Psoas muscle (tissue), 8 donors: ENCODE results near the gene PIPOX. TPM values are rescaled to one million over a fixed set of nuclear protein-coding genes. Genes with fewer than 3 reads are reported as not detected.

Experiments used
- ATAC-seq, 4 donors: fragments of 200-7000 bp; cut with Tn5 transposase; one replicate each; pipeline ENCODE4 v1.9.1; 2020; ENCODE audit warnings: moderate library complexity in 3 of 4, mild to moderate bottlenecking in 2 of 4
- DNase-seq, 2 donors: peaks; one replicate each; pipeline ENCODE4 v3.0.0-alpha.2; 2020
- H3K27ac ChIP-seq: fragments of 200-600 bp; one replicate; pipeline ENCODE4 v1.8.0; 2022
- H3K27me3 ChIP-seq, 3 donors: fragments of 200-600 bp in 1 of 3; one replicate each; pipeline versions ENCODE4 v1.6.1 to v1.8.0; 2013 to 2022; ENCODE audit warnings: low read length in 2 of 3, mild to moderate bottlenecking in 2 of 3, moderate library complexity in 1 of 3; ENCODE audit not compliant: insufficient read depth in 3 of 3
- H3K36me3 ChIP-seq, 2 donors: fragments of 200-600 bp in 1 of 2; one replicate each; pipeline versions ENCODE4 v1.6.1 to v1.8.0; 2013 to 2022; ENCODE audit warnings: low read depth in 1 of 2, mild to moderate bottlenecking in 1 of 2, moderate library complexity in 1 of 2; ENCODE audit not compliant: insufficient read depth in 1 of 2
- H3K4me1 ChIP-seq: fragments of 200-600 bp; one replicate; pipeline ENCODE4 v1.8.0; 2022
- H3K4me3 ChIP-seq: fragments of 200-600 bp; one replicate; pipeline ENCODE4 v1.8.0; 2022; ENCODE audit warnings: mild to moderate bottlenecking
- H3K9me3 ChIP-seq: fragments of 200-600 bp; one replicate; pipeline ENCODE4 v1.8.0; 2022
- CTCF ChIP-seq: fragments of 200-600 bp; IDR thresholded peaks from one replicate; pipeline ENCODE4 v1.8.0; 2022; ENCODE audit warnings: antibody characterized with exemption
- WGBS, 3 donors: extraction: QIAGEN DNeasy Blood & Tissue Kit; methylation state at CpG; one replicate each; pipeline versions ENCODE4 v1.1.6 to v1.1.7; 2013; 5-methylcytosine and 5-hydroxymethylcytosine counted together
- intact Hi-C, 2 donors: fragments of 100-400 bp; cut with DNase I; formaldehyde crosslinking; loops; one replicate each; pipeline versions ENCODE4 v1.11.0 to v1.14.2; 2022
- polyA plus RNA-seq, 3 donors: library from polyadenylated mRNA; stranded (reverse); fragments of 200-250 nt; gene quantifications; one replicate each; pipeline ENCODE4 v1.2.3, GENCODE V29; 2013
- total RNA-seq, 4 donors: library from RNA; stranded (reverse); fragmentation: NEBNext Ultra II Directional in 2 of 4; extraction: Animal tissue kit (Norgen Biotek cat#: 25700) in 2 of 4; gene quantifications; one replicate each; pipeline versions ENCODE4 v1.2.1 to v1.2.4, GENCODE V29; 2021 to 2023
- donor health status: healthy with polysubstance abuse.
- donor health status: DM: no; HTN: no; CAD: no; lungs with moderate emphysema.
- donor health status: Bipolar disorder and iron deficiency.
- donor health status: healthy.
- donor health status: DM: yes; HTN: yes; CAD: no.
- donor health status: DM: no; HTN: no; CAD: no.
- donor health status: DM: no; HTN: no; CAD: no.
- donor health status: DM: yes; HTN: yes; CAD: no.

PIPOX gene
- total and polyA plus RNA-seq, 7 donors, result 0.17 to 3.6 (median 0.63) TPM; not detected in 1

DNA sequence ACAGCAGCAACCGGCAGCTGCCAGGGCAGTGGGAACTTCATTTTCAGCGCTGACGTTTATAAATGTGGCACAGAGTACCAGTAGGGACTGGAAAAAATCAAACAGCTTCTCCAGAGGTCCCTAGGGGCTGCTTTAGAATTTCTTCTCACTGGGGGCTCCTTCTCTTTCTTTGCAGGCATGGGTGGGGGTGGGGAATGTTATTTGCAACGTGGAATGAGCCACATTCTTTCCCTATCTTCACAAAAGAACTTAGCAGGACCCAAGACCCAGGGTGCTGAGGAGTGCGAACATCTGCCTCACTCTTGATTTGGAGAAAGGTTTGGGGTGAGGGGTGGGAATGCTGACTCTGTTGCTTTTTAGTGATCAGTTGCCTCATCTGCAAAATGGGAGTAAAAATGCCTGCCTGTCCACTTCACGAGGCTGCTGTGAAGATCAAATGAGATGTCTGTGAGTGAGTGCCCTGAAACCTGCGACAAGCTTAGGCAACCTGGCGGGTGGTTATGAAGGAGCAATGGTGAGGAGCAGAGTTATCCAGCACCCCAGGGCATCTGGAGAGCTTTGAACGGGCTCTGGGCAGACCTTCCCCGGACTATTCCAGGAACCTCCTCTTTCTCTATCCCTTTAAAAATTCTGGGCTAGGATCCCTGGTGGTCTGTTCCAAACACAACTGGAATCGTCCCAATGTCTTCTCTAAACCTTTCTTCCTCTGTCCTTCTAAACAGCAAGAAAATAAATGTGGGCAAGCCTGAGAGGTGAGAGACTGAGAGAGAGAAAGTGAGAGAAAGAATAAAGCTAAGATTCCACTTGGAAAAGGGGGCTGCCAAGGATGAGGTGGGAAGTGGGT, 10.7 kb upstream of the PIPOX start:
- no peaks in the 10 kb centered on the region for H3K36me3 ChIP-seq
- no peaks in the 10 kb centered on the region for H3K9me3 ChIP-seq
- peaks cover 0 to 33% (median 9%) of the 10 kb centered on the region in 3 donors for H3K27me3 ChIP-seq
- no peak overlapping the region for H3K27ac ChIP-seq
- ATAC-seq (no peak), DNase-seq (no peak)
- H3K4me1 ChIP-seq, result no peaks in the 10 kb centered on the region
- intact Hi-C loops, result no loop called here
- 25 to 27% (median 27%) methylated on average over 11 of the region's 11 CpGs for WGBS, 3 donors
- TF ChIP-seq CTCF, result no peak
- no peak overlapping the region for H3K4me3 ChIP-seq

GRCh38 chr17:29032857-29033197, 10.1 kb upstream of the PIPOX start:
- 17 to 30% (median 19%) methylated on average over 6 of the region's 6 CpGs for WGBS, 3 donors
- no peak for ATAC-seq
- intact Hi-C loops, result no loop called here

GRCh38 chr17:29034510-29034909, 8.4 kb upstream of the PIPOX start:
- intact Hi-C loops, result no loop called here
- Histone ChIP-seq H3K36me3 (no peaks in the 10 kb centered on the region), H3K27ac (no peak overlapping the region), H3K4me1 (no peaks in the 10 kb centered on the region), H3K9me3 (no peaks in the 10 kb centered on the region), H3K4me3 (no peak overlapping the region), H3K27me3 (peaks cover 0 to 44% (median 12%) of the 10 kb centered on the region in 3 donors)
- ATAC-seq (no peak), DNase-seq (no peak)
- TF ChIP-seq CTCF, result no peak
- WGBS, 3 donors, result 73 to 84% (median 82%) methylated on average over 1 of the region's 1 CpG

More at GRCh38 chr17:29032857-29033197, 10.1 kb upstream of the PIPOX start:
- Histone ChIP-seq H3K4me1 (no peaks in the 10 kb centered on the region), H3K36me3 (no peaks in the 10 kb centered on the region), H3K9me3 (no peaks in the 10 kb centered on the region), H3K4me3 (no peak overlapping the region), H3K27ac (no peak overlapping the region), H3K27me3 (peaks cover 0 to 39% (median 12%) of the 10 kb centered on the region in 3 donors)
- no peak for TF ChIP-seq CTCF
- DNase-seq, result no peak

DNA sequence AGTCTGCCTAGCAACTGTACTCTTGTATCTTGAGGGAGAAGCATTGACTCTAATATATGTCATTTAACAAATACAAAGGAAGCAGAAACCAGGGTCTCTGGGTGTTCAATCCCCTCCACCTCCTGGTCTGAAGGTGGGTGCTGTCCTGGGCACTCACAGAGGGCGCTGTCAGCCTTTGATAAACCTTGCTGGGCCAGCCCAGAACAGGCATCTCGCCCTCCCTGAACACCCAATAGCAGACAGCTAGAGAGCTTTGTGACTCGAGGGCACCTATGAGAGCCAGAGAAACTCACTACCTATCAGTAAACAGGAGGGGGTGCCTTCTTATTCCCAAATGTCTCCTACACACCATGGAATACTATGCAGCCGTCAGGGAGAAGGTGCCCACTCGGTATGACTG, 6.4 kb upstream of the PIPOX start:
- peaks cover 5% of the 10 kb centered on the region for H3K4me1 ChIP-seq
- H3K4me3 ChIP-seq, result no peak overlapping the region
- peaks cover 0 to 33% (median 12%) of the 10 kb centered on the region in 3 donors for H3K27me3 ChIP-seq
- no peak for DNase-seq
- no peak for ATAC-seq
- intact Hi-C loops, result no loop called here
- no peak for TF ChIP-seq CTCF
- no peak overlapping the region for H3K27ac ChIP-seq
- 79 to 86% (median 83%) methylated on average over 5 of the region's 5 CpGs for WGBS, 3 donors
- no peaks in the 10 kb centered on the region for H3K36me3 ChIP-seq
- H3K9me3 ChIP-seq, result no peaks in the 10 kb centered on the region

DNA sequence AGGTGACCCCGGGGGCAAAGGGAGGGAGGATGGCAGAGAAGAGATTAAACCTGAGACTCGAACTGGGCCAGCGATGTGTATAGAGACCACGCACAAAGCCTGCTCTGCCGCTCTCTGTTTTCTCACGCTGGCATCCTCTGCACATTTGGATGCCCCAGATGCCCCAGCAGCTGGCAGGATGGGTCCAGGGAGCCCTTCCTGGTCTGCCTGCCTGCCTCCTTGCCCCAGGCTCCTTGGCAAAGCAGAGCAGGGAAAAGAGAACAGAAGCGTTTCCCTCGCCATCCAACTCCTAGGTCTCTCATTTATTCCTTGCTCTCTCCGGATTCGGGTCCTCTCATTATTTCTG, 5.2 kb upstream of the PIPOX start:
- DNase-seq (no peak), ATAC-seq (no peak)
- WGBS, 3 donors, result 35 to 59% (median 48%) methylated on average over 9 to 10 of the region's 10 CpGs
- peaks cover 5% of the 10 kb centered on the region for H3K4me1 ChIP-seq
- no peak overlapping the region for H3K27ac ChIP-seq
- no peak for TF ChIP-seq CTCF
- H3K4me3 ChIP-seq, result no peak overlapping the region
- H3K36me3 ChIP-seq, result no peaks in the 10 kb centered on the region
- intact Hi-C loops, result no loop called here
- no peaks in the 10 kb centered on the region for H3K9me3 ChIP-seq
- H3K27me3 ChIP-seq, result peaks cover 0 to 31% (median 11%) of the 10 kb centered on the region in 3 donors
